ENCODE data around the gene PTPRN2.

Gene PTPRN2

DNA sequence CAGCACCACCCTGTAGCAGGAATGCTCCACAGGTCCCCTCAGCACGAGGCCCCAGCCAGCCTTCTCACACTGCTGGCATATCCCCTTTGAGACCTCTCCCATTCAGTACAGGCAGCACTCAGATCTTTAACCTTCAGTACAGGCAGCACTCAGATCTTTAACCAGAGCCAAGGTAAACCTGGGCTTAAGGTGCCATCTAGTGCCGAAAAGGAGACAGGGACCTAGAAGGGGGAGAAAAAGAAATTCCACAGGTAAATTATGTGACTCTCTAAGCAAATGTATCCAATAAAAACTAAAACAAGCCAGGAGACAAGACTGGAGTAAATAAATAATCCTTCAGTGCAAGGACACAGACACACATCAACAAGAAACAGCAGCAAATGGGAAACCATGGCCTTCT, 358.6 kb downstream of the PTPRN2 start:
- DNase-seq (ENCODE audit: low read depth, low spot score): no peak
- CTCF ChIA-PET: no interaction called here

DNA sequence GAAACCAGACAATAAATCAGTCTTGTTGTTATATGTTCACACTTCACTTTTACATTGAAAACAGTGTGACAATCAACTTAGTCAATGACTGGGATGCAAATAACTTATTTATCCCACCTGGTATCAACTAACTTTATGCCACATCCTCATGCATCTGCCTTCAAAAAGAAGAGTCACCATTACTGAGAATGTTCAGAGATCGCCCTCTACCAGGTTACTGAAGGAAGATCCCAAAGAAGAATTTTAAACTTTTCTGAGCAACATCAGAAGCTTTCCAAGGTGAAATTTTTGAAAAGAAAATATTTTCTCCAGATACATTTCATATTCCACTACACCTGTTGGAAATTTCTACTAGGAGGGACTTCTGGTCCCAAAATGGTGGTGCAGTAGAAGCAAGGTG, 359.5 kb downstream of the PTPRN2 start:
- TF ChIP-seq, protein P1, sequence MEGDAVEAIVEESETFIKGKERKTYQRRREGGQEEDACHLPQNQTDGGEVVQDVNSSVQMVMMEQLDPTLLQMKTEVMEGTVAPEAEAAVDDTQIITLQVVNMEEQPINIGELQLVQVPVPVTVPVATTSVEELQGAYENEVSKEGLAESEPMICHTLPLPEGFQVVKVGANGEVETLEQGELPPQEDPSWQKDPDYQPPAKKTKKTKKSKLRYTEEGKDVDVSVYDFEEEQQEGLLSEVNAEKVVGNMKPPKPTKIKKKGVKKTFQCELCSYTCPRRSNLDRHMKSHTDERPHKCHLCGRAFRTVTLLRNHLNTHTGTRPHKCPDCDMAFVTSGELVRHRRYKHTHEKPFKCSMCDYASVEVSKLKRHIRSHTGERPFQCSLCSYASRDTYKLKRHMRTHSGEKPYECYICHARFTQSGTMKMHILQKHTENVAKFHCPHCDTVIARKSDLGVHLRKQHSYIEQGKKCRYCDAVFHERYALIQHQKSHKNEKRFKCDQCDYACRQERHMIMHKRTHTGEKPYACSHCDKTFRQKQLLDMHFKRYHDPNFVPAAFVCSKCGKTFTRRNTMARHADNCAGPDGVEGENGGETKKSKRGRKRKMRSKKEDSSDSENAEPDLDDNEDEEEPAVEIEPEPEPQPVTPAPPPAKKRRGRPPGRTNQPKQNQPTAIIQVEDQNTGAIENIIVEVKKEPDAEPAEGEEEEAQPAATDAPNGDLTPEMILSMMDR (IDR thresholded peaks at IDR 0.05; ENCODE audit: insufficient read depth, low read length, missing control alignments): no peak
- CTCF ChIA-PET: no interaction called here
- DNase-seq (ENCODE audit: low read depth, low spot score): no peak
- H3K4me3 ChIP-seq (ENCODE audit: low read depth, low read length): no peak overlapping the region
- POLR2A ChIA-PET: no interaction called here

More for the DNA sequence above, 358.6 kb downstream of the PTPRN2 start:
- TF ChIP-seq, protein P1 (IDR thresholded peaks at IDR 0.05; ENCODE audit: insufficient read depth, low read length, missing control alignments): no peak
- POLR2A ChIA-PET: no interaction called here
- no peak overlapping the region for H3K4me3 ChIP-seq (ENCODE audit: low read depth, low read length)

DNA sequence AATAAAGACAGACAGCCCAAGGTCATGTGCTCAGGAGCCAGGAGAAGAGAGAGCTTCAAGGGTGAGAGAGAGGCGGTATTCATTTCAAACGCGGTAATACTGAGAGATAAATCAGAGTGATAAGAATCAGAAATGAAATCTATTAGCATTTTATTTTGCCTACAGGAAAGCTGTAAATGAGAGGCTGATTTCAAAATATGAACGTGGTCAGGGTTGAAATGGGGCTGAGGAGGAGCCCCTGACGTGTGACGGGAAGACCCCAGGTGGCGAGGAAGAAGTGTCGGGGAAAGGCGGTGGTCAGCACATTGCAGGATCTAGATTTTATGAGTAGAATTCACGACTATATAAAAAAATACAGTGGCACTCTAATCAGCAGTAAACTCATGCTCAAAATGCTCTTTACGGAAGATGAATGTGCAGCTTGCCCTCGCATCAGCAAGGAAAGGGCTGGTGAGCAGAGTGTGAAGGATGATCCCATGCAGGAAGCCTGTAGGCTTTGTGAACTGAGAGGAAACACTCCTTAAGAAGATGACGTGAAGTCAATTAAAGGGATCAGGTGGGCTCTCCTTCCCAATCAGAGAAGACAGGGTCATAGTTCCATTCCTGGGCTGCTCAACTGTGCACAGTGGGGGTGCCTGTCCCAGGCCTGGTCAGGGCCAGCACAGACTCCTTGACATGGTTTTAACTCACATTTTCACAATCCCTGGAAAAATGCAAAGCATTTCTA, 360.2 kb downstream of the PTPRN2 start:
- POLR2A ChIA-PET: no interaction called here
- CTCF ChIA-PET: no interaction called here
- TF ChIP-seq, protein P1 (IDR thresholded peaks at IDR 0.05; ENCODE audit: insufficient read depth, low read length, missing control alignments): no peak
- no peak overlapping the region for H3K4me3 ChIP-seq (ENCODE audit: low read depth, low read length)
- DNase-seq (ENCODE audit: low read depth, low spot score): no peak

DNA sequence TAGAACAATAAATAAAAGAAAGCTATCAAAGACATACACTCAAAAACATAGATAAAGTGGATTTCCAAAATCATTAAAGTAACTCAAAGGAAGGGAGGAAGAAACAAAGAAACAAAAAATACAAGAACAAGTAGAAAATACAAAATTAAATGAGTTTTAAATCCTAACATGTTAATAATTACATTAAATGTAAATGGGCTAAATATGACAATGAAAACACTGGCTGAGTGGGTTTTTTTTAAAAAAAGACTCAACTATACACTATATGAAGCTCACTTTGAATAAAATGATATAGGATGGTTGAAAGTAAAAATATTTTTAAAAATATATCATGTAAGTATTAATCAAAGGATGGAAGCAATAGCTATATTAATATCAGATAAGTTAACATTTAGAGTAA, 371.4 kb downstream of the PTPRN2 start:
- ChIA-PET CTCF (no interaction called here), POLR2A (no interaction called here)
- H3K4me3 ChIP-seq (ENCODE audit: low read depth, low read length): no peak overlapping the region
- TF ChIP-seq, protein P1 (IDR thresholded peaks at IDR 0.05; ENCODE audit: insufficient read depth, low read length, missing control alignments): no peak
- DNase-seq (ENCODE audit: low read depth, low spot score): no peak

DNA sequence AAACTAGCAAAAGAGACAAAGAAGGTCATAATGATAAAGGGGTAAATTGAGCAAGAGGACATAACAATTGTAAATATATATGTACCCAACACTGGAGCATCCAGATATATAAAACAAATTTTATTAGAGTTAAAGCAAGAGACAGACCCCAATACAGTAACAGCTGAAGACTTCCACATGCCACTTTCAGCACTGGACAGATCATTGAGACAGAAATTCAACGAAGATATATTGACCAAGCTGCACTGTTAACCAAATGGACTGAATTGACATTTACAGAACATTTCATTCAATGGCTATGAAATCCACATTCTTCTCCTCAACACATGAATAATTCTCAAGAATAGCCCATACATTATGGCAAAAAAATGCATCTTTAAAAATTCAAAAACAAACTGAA, 378.2 kb downstream of the PTPRN2 start:
- DNase-seq (ENCODE audit: low read depth, low spot score): no peak
- CTCF ChIA-PET: no interaction called here
- H3K4me3 ChIP-seq (ENCODE audit: low read depth, low read length): no peak overlapping the region
- POLR2A ChIA-PET: no interaction called here
- TF ChIP-seq, protein P1 (IDR thresholded peaks at IDR 0.05; ENCODE audit: insufficient read depth, low read length, missing control alignments): no peak

DNA sequence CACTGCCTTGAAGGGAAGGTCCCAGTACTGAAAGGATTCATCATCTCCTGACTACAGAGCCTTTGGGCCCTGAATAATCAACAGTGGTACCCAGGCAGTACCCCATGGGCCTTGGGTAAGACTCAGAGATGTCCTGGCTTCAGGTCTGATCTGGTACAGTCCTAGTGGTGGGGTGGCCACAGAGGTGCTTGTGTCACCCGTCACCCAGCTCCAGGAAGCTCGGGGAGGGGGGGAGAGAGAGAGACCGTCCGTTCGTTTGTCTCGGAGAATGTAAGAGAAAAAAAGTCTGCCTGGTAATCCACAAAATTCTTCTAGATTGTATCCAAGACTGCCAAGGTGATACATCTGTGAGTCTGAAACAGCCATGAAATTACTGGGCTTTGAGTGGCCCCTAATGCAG, 381.3 kb downstream of the PTPRN2 start:
- ChIA-PET POLR2A (no interaction called here), CTCF (no interaction called here)
- TF ChIP-seq, protein P1 (IDR thresholded peaks at IDR 0.05; ENCODE audit: insufficient read depth, low read length, missing control alignments): no peak
- DNase-seq (ENCODE audit: low read depth, low spot score): no peak
- H3K4me3 ChIP-seq (ENCODE audit: low read depth, low read length): no peak overlapping the region

Measured in AG04449 (cell line).